IMR-90 (cell line): ENCODE measurements around the gene RTEL1.

Experiments used
- BHLHE40 ChIP-seq: fragments of 150-350 bp; IDR thresholded peaks from 2 replicates; pipeline ENCODE4 v1.6.1; 2016; ENCODE audit warnings: mild to moderate bottlenecking, low read depth, low read length
- CEBPB ChIP-seq: IDR thresholded peaks from 2 replicates; pipeline ENCODE4 v1.6.1; 2012; ENCODE audit warnings: low read depth, low read length, improper control_type of control experiment
- CTCF ChIP-seq: conservative IDR thresholded peaks from 2 replicates; pipeline ENCODE4 v1.5.1; 2012; ENCODE audit warnings: mild to moderate bottlenecking, low read depth, low read length, improper control_type of control experiment
- MAZ ChIP-seq: IDR thresholded peaks from 2 replicates; pipeline ENCODE4 v1.6.1; 2012; ENCODE audit warnings: low read depth, mild to moderate bottlenecking, low read length, improper control_type of control experiment, moderate library complexity, borderline replicate concordance
- MXI1 ChIP-seq: IDR thresholded peaks from 2 replicates; pipeline ENCODE4 v1.6.1; 2012; ENCODE audit warnings: low read depth, mild to moderate bottlenecking, low read length, moderate library complexity, borderline replicate concordance
- POLR2A ChIP-seq: IDR thresholded peaks from 2 replicates; pipeline ENCODE4 v1.6.1; 2012; ENCODE audit warnings: mild to moderate bottlenecking, low read depth, low read length
- SMC3 ChIP-seq: fragments of 150-350 bp; IDR thresholded peaks from 2 replicates; pipeline ENCODE4 v1.6.1; 2016; ENCODE audit warnings: low read depth, mild to moderate bottlenecking, antibody characterized with exemption, low read length, moderate library complexity

DNA sequence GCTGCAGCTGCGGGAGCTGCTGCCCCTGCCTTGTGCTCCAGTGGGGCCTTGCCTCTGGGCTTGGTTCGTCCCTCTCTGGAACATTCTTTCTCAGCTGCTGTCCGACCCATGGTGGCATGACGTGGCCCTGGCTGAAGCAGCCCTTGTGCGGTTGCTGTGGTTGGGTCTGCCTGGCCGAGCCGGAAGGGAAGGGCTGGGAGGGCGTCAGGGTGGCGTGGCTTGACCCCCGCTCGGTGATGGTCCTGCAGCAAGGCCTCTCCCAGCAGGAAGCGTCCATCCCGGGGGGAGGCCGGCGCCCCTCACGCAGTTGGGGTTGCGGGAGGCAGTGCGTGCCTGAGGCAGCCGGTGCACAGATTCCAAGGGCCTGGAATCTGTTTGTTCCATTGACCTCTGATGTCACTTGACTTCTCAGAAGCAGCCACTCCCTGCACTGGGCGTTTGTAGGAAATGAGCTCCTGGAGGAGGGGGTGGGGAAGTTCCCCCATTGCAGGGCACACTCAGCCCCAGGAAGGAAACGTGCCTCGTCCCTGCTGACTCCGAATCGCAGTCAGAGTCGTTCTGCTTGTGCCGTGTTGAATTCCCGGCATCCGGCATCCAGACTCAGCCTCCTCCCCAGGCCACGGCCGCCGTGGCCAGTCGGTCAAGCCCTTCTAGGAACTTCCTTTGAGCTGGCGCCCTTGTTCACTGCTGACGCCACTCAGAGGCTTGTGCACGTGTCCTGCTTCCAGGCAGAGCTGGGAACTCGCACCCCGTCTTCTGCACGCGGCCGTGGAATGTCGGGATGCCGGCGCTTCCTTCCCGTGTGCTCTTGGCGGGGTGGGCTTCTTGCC is 28.6 kb downstream of the RTEL1 start:
- no peak for TF ChIP-seq CTCF
- TF ChIP-seq SMC3, result no peak
- TF ChIP-seq POLR2A, result no peak
- TF ChIP-seq BHLHE40, result peak; percentile 89
- TF ChIP-seq MXI1, result no peak
- TF ChIP-seq MAZ, result no peak
- peak; percentile 36; the same call in 1 of the 2 replicates for TF ChIP-seq CEBPB
